Glutamatergic neuron (in vitro differentiated cells): ENCODE measurements around the gene COL20A1. TPM values are rescaled to one million over a fixed set of nuclear protein-coding genes. Genes with fewer than 3 reads are reported as not detected.
"Not testable (repeated sequence)": the region's sequence is repeated elsewhere in the genome, so short reads cannot be mapped to it uniquely, and the experiment has no call there.

ENCODE experiments used
- DNase-seq: peaks from one replicate; pipeline ENCODE4 v3.0.0; 2022
- H3K27ac Mint-ChIP-seq: one replicate; pipeline ENCODE4 v1.8.0; 2020; ENCODE audit warnings: mild to moderate bottlenecking, mixed read lengths, inconsistent platforms; ENCODE audit not compliant: unreplicated experiment
- H3K27me3 Mint-ChIP-seq: one replicate; pipeline ENCODE4 v1.8.0; 2020; ENCODE audit warnings: mild to moderate bottlenecking, moderate library complexity, mixed read lengths, inconsistent platforms; ENCODE audit not compliant: unreplicated experiment
- H3K36me3 Mint-ChIP-seq: one replicate; pipeline ENCODE4 v1.8.0; 2020; ENCODE audit warnings: mild to moderate bottlenecking, mixed read lengths, inconsistent platforms; ENCODE audit not compliant: unreplicated experiment
- H3K4me1 Mint-ChIP-seq: one replicate; pipeline ENCODE4 v1.8.0; 2020; ENCODE audit warnings: mild to moderate bottlenecking, low read depth, mixed read lengths, inconsistent platforms; ENCODE audit not compliant: unreplicated experiment
- H3K4me3 Mint-ChIP-seq: one replicate; pipeline ENCODE4 v1.8.0; 2020; ENCODE audit warnings: mild to moderate bottlenecking, mixed read lengths, inconsistent platforms; ENCODE audit not compliant: unreplicated experiment
- H3K9me3 Mint-ChIP-seq: one replicate; pipeline ENCODE4 v1.8.0; 2020; ENCODE audit warnings: mild to moderate bottlenecking, moderate library complexity, mixed read lengths, inconsistent platforms; ENCODE audit not compliant: unreplicated experiment
- total RNA-seq: library from RNA; stranded (reverse); fragmentation: NEBNext Ultra II Directional; extraction: Animal tissue kit (Norgen Biotek cat#: 25700); gene quantifications from one replicate; pipeline ENCODE4 v1.2.1, GENCODE V29; 2021; ENCODE audit not compliant: unreplicated experiment
- TF ChIP-seq, protein P1 (sequence below): fragments of 200-600 bp; sonication (generic); IDR thresholded peaks from one replicate; pipeline ENCODE4 v1.5.0; 2021; ENCODE audit not compliant: partially characterized antibody, unreplicated experiment

Gene COL20A1
- total RNA-seq, 1 donor from 2014 or later: 2.1 TPM

DNA sequence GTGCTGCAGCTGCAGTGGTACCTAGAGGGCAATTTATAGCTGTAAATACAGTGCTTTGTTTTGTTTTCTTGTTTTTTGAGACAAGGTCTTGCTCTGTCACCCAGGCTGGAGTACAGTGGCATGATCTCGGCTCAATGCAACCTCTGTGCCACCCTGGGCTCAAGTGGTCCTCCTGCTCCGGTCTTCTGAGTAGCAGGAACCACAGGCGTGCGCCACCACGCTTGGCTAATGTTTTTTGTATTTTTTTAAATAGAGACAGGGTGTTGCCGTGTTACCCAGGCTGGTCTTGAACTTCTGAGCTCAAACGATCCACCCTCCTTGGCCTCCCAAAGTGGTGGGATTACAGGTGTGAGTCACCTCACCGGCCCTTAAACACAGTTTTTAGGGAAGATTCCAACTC is 41.4 kb downstream of the COL20A1 start:
- TF ChIP-seq, protein P1, sequence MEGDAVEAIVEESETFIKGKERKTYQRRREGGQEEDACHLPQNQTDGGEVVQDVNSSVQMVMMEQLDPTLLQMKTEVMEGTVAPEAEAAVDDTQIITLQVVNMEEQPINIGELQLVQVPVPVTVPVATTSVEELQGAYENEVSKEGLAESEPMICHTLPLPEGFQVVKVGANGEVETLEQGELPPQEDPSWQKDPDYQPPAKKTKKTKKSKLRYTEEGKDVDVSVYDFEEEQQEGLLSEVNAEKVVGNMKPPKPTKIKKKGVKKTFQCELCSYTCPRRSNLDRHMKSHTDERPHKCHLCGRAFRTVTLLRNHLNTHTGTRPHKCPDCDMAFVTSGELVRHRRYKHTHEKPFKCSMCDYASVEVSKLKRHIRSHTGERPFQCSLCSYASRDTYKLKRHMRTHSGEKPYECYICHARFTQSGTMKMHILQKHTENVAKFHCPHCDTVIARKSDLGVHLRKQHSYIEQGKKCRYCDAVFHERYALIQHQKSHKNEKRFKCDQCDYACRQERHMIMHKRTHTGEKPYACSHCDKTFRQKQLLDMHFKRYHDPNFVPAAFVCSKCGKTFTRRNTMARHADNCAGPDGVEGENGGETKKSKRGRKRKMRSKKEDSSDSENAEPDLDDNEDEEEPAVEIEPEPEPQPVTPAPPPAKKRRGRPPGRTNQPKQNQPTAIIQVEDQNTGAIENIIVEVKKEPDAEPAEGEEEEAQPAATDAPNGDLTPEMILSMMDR: no peak
- peaks cover 13% of the 10 kb centered on the region for H3K4me1 Mint-ChIP-seq
- peaks cover 13% of the 10 kb centered on the region for H3K27me3 Mint-ChIP-seq
- H3K9me3 Mint-ChIP-seq: peaks cover 10% of the 10 kb centered on the region
- H3K27ac Mint-ChIP-seq: no peak overlapping the region
- H3K4me3 Mint-ChIP-seq: no peak overlapping the region
- DNase-seq: no peak
- peaks cover 32% of the 10 kb centered on the region for H3K36me3 Mint-ChIP-seq

DNA sequence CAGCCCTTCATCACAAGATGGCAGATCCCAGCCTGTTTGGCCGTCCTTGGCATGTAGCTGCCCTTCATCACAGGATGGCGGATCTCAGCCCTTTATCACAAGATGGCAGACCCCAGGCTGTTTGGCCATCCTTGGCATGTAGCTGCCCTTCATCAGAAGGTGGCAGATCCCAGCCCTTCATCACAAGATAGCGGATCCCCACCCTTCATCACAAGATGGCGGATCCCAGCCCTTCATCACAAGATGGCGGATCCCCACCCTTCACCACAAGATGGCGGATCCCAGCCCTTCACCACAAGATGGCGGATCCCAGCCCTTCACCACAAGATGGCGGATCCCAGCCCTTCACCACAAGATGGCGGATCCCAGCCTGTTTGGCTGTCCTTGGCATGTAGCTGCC is 42.1 kb downstream of the COL20A1 start:
- H3K9me3 Mint-ChIP-seq, DNase-seq, H3K4me3 Mint-ChIP-seq, H3K27ac Mint-ChIP-seq: not testable (repeated sequence)
- peaks cover 13% of the 10 kb centered on the region for H3K27me3 Mint-ChIP-seq
- peaks cover 13% of the 10 kb centered on the region for H3K4me1 Mint-ChIP-seq
- H3K36me3 Mint-ChIP-seq: peaks cover 38% of the 10 kb centered on the region

DNA sequence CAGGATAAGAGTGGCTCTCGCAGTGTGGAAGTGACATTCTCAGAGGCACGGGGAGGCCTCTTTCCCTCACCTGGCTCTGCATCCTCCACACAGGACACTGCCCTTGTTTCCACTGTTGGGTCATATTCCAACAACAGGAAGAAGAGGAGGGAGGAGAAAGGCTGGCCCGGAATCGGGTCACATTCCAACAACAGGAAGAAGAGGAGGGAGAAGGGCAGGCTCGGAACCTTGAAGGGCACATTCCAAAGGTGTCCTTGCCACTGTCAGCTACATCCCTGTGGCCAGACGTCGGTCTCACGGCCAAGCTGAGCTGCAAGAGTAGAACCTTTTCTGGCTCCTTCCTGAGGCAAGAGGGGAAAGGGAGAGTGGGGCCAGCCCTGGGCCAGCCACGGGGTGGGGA is 42.7 kb downstream of the COL20A1 start:
- peaks cover 13% of the 10 kb centered on the region for H3K27me3 Mint-ChIP-seq
- no peak overlapping the region for H3K27ac Mint-ChIP-seq
- DNase-seq: no peak
- H3K36me3 Mint-ChIP-seq: peaks cover 42% of the 10 kb centered on the region
- no peak overlapping the region for H3K4me3 Mint-ChIP-seq
- TF ChIP-seq, protein P1: no peak
- H3K9me3 Mint-ChIP-seq: peaks cover 8% of the 10 kb centered on the region
- H3K4me1 Mint-ChIP-seq: peaks cover 13% of the 10 kb centered on the region

DNA sequence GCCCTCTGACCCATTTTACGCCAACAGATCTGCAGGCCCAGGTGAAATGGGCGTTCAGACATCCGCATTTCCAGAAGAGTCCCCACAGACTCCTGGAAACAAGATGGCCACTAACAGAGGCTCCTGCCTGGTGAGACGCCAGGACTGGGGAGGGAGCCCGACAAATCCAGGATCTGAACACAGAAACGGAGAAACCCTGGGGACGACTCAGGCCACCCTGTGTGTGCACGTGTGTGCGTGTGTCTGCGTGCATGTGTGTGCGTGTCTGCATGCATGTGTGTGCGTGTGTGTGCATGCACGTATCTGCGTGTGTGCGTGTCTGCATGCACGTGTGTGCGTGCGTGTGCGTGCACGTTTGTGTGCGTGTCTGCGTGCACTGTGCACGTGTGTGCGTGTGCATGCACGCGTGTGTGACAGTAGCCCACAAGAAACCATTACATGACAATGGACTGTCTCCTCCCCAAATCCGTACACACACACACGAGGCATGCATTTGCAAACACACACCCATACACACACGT is 43.3 kb downstream of the COL20A1 start:
- H3K9me3 Mint-ChIP-seq: peaks cover 10% of the 10 kb centered on the region
- H3K4me3 Mint-ChIP-seq: no peak overlapping the region
- no peak for DNase-seq
- H3K36me3 Mint-ChIP-seq: peaks cover 48% of the 10 kb centered on the region
- TF ChIP-seq, protein P1: no peak
- peaks cover 13% of the 10 kb centered on the region for H3K27me3 Mint-ChIP-seq
- H3K4me1 Mint-ChIP-seq: peaks cover 13% of the 10 kb centered on the region
- peak overlapping the region; percentile 41 for H3K27ac Mint-ChIP-seq

DNA sequence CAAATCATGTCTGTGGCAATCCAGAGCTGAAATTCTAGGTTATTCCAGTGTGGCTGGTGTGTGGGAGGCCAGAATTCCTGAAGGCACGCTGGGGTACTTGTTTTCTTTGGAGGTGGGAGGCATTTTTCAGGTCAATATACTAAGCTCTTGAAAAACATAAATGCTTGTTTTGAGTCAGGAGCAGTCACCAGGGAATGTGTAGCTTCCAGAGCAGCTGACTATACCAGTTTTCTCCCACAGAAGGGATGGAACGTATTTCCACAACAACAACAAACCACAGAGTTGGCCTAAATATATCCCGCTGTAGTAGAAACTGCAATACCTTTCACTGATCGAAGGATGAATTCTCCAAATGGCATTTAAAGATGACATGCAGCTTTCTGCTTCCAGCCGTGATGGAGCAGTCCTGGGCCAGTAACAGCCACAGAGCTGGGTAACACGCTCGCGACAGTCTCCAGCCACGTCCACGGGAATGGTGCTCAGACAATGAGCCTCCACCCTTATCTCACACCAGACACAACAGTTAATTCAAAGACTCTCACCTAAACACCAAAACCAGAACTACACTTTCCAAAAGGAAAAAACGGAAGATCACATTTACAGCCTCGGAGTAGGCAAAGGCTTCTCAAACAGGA is 44.9 kb downstream of the COL20A1 start:
- Mint-ChIP-seq H3K27ac (peak overlapping the region; percentile 3), H3K27me3 (peaks cover 8% of the 10 kb centered on the region), H3K36me3 (peaks cover 49% of the 10 kb centered on the region), H3K4me1 (peaks cover 13% of the 10 kb centered on the region), H3K4me3 (no peak overlapping the region), H3K9me3 (peaks cover 7% of the 10 kb centered on the region)
- DNase-seq: no peak
- TF ChIP-seq, protein P1: no peak

DNA sequence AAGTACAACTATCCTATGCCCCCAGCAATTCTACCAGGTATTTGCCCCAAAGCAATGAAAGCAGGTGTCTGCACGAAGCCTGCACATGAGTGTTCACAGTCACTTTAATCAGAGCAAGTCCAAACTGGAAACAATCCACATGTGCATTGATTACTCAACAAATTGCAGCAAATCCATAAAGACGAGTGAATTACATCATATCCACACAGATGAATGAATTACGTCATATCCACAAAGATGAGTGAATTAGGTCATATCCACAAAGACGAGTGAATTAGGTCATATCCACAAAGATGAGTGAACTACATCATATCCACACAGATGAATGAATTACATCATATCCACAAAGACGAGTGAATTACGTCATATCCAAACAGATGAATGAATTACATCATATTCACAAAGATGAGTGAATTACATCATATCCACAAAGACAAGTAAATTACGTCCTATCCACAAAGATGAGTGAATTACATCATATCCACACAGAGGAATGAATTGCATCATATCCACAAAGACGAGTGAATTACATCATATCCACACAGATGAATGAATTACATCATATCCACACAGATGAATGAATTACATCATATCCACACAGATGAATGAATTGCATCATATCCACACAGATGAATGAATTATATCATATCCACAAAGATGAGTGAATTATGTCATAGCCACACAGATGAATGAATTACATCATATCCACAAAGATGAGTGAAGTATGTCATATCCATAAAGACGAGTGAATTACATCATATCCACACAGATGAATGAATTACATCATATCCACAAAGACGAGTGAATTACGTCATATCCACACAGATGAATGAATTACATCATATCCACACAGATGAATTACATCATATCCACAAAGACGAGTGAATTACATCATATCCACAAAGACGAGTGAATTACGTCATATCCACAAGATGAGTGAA is 46.4 kb downstream of the COL20A1 start:
- H3K36me3 Mint-ChIP-seq: peaks cover 45% of the 10 kb centered on the region
- DNase-seq, H3K9me3 Mint-ChIP-seq, H3K27me3 Mint-ChIP-seq, H3K4me3 Mint-ChIP-seq: not testable (repeated sequence)
- peaks cover 17% of the 10 kb centered on the region for H3K4me1 Mint-ChIP-seq
- H3K27ac Mint-ChIP-seq: peak overlapping the region; percentile 54

DNA sequence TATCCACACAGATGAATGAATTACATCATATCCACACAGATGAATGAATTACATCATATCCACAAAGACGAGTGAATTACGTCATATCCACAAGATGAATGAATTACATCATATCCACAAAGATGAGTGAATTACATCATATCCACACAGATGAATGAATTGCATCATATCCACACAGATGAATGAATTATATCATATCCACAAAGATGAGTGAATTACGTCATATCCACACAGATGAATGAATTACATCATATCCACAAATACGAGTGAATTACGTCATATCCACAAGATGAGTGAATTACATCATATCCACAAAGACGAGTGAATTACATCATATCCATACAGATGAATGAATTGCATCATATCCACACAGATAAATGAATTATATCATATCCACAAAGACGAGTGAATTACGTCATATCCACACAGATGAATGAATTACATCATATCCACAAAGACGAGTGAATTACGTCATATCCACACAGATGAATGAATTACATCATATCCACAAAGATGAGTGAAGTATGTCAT is 47.2 kb downstream of the COL20A1 start:
- not testable (repeated sequence) for H3K4me3 Mint-ChIP-seq, DNase-seq, H3K9me3 Mint-ChIP-seq, H3K27me3 Mint-ChIP-seq
- peaks cover 17% of the 10 kb centered on the region for H3K4me1 Mint-ChIP-seq
- peak overlapping the region; percentile 54 for H3K27ac Mint-ChIP-seq
- peaks cover 45% of the 10 kb centered on the region for H3K36me3 Mint-ChIP-seq
